SH-SY5Y (cell line): ENCODE measurements around the gene FEN1.

Source experiments
- GATA2 ChIP-seq: IDR thresholded peaks from 2 replicates; pipeline ENCODE4 v1.6.1; 2011; ENCODE audit warnings: mild to moderate bottlenecking, low read depth, low read length
- GATA3 ChIP-seq: IDR thresholded peaks from 2 replicates; pipeline ENCODE4 v1.6.1; 2011; ENCODE audit warnings: low read depth, mild to moderate bottlenecking, low read length, moderate library complexity

FEN1 gene

DNA sequence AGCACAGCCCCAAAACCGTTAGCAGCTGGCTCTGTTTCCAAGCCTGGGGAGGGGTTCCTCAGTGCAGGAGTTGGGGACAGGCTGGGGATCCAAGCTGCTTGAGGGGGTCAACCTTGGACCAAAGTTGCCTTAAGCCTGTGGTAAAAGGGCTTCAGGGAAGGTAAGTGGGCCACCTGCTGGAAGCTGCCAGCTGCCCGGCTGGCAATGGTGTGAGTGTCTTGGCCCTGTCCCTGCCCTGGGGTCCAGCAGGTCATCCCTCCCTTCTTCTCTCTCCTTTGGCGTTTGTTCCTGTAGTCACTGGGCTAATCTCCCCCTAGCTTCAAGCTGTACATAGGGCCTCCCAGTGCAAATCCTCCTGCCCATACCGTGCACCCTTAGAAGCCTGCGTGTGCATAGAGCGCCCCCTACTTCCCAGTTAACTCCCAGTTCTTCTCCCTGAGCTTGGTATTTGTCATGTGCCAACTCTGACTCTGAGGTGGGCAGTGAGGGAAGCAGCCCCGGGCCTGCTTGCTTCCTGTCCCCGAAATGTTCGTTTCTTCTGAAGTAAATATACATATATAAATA is 4.7 kb upstream of the FEN1 start:
- no peak for TF ChIP-seq GATA2
- no peak for TF ChIP-seq GATA3

GRCh38 chr11:61791737-61792309 is 888 bp upstream of the FEN1 start:
- TF ChIP-seq GATA2, result 0 out of 2 replicates have a peak, but pooled peaks have one; percentile 7
- no peak for TF ChIP-seq GATA3

GRCh38 chr11:61793083-61793828 is 545 bp downstream of the FEN1 start:
- no peak for TF ChIP-seq GATA2
- no peak for TF ChIP-seq GATA3

DNA sequence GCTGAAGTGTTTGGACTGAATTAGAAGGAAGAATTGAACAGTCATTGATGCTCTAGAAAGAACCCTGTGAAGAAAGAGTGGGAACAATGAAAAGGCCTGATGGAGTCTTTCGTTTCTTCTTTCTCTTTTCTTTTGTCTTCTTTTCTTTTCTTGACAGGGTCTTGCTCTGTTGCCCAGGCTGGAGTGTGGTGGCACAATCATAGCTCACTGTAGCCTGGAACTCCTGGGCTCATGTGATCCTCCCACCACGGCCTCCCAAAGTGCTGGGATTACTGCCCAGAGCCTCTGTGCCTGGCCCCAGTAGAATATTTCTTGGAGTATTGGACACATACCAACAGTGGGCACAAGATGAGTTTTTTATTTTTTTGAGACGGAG is 1.1 kb downstream of the FEN1 start:
- TF ChIP-seq GATA2 (no peak), GATA3 (no peak)

GRCh38 chr11:61794579-61794978 is 1.9 kb downstream of the FEN1 start:
- no peak for TF ChIP-seq GATA2
- no peak for TF ChIP-seq GATA3

DNA sequence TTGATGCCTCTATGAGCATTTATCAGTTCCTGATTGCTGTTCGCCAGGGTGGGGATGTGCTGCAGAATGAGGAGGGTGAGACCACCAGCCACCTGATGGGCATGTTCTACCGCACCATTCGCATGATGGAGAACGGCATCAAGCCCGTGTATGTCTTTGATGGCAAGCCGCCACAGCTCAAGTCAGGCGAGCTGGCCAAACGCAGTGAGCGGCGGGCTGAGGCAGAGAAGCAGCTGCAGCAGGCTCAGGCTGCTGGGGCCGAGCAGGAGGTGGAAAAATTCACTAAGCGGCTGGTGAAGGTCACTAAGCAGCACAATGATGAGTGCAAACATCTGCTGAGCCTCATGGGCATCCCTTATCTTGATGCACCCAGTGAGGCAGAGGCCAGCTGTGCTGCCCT is 2.7 kb downstream of the FEN1 start:
- no peak for TF ChIP-seq GATA2
- no peak for TF ChIP-seq GATA3

DNA sequence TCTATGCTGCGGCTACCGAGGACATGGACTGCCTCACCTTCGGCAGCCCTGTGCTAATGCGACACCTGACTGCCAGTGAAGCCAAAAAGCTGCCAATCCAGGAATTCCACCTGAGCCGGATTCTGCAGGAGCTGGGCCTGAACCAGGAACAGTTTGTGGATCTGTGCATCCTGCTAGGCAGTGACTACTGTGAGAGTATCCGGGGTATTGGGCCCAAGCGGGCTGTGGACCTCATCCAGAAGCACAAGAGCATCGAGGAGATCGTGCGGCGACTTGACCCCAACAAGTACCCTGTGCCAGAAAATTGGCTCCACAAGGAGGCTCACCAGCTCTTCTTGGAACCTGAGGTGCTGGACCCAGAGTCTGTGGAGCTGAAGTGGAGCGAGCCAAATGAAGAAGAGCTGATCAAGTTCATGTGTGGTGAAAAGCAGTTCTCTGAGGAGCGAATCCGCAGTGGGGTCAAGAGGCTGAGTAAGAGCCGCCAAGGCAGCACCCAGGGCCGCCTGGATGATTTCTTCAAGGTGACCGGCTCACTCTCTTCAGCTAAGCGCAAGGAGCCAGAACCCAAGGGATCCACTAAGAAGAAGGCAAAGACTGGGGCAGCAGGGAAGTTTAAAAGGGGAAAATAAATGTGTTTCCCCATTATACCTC is 3.3 kb downstream of the FEN1 start:
- no peak for TF ChIP-seq GATA2
- TF ChIP-seq GATA3, result no peak

GRCh38 chr11:61797263-61797944 is 4.7 kb downstream of the FEN1 start:
- TF ChIP-seq GATA3 (no peak), GATA2 (no peak)

DNA sequence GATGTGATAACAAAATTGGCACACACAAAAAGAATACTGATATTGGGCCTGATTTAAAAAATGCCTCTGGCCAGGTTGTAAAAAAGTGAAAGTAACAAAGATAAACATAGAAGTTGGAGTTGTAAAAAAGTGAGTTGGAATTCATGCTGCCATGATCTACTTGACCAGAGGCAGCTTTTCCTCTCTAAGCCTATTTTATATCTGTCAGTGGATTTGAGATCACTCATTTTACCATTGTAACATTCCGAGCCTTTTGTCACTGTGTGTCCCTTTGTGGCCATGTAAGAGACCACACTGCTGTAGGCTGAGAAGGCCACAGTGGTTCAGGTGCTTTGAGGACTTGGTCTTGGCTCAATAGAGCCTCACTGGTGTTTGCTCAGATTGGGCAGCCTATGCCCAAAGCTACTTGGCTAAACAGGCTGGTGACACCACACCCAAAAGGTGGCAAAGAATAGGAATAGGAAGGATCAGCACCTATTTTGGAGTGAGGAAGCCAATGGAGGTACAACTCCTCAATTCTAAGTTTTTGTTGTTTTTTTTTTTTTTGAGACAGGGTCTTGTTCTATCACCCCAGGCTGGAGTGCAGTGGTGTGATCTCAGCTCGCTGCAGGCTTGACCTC is 7.1 kb downstream of the FEN1 start:
- TF ChIP-seq GATA3 (no peak), GATA2 (no peak)

DNA sequence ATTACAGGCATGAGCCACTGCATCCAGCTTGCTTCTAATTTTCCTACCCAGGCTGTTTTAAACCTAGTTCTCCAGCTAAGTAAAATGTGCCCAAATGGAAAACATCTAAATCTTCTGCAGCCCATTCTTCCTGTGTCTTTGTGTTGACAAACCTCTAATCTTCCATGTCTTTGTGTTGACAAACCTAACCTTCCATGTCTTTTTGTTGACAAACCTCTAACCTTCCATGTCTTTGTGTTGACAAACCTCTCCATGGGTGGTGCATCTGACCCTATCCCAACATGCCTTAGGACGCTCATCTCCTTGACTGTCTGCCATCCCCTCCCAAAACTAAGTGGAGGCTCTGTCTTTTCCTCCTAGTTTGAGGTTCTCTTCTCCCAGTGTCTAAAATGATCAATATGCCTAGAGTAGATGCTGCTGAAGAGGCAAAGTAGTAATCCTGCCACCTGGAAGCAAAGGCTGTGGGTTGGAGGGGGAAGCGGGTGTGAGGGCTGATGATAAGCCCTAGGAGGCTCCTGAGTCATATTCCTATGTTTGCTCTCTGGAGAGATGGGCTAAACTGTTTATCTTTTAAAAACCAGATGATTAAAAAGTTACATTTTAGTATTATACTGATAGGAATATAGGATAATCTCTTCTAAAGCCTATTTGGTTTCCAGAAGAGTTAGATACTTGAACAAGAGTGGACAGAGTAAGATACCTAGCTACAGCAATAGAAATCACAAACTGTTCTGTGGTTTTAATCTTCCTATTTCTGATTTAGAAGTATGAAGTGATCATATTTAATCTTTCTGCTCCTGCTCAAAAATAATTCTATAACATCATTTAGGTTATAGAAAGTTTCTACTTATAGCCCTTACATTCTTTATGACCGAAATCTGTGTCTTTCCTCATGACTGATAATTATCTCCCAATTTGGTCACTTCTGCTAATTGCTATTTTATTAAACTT is 7.9 kb downstream of the FEN1 start:
- no peak for TF ChIP-seq GATA3
- TF ChIP-seq GATA2, result no peak

DNA sequence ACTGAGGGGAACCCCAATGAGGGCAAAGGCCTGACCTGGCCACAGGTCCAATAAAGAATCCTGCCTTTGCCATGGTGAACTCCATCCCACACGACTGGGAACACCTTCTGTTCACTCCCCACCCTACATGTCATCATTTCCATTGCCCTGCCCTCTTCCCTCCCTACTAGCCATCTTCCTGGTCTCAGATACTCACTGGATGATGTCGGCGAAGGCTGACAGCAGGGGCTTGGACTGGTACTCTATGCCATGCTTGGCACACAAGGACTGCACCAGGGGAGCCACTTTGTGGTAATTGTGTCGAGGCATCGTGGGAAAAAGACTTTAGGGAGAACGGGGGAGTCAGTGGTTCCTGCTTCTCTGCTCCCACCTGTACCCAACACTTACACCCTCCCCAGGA is 9.9 kb downstream of the FEN1 start:
- TF ChIP-seq GATA2 (no peak), GATA3 (no peak)

DNA sequence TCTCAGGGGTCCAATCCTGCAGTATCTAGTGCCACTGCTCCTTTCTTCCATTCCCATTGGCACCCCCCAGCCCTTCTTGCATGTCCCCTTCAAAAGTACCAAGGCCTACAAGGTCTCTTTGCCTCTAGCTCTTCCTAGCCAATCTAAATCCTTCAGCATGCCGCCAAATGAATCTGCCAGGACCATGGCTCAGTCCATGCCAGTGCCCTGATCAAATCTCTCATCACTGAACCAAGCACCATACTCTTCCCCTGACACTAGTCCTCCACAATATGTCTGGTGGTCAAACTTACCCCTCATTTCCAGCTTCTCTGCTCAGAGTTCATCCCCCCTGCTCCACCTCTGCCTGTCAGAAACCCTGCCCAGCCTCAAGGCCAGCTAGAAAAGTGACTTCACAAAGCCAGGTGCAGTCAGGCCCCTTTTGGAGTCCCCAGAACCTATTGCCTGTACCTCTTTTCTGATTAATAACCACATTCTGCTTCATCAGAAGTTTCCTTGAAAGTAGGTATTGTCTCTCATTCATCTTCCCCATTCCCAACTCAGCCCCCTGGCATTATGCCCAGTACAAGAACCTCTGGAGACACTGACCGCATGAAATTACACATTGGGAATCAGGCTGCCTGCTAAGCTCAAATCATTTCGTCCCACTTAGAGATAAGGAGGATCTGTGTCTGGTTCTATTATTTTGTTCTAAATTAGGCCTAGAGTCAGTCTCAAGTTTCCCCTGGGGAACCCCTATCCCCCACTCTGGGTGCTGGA is 11.4 kb downstream of the FEN1 start:
- no peak for TF ChIP-seq GATA2
- TF ChIP-seq GATA3, result no peak

DNA sequence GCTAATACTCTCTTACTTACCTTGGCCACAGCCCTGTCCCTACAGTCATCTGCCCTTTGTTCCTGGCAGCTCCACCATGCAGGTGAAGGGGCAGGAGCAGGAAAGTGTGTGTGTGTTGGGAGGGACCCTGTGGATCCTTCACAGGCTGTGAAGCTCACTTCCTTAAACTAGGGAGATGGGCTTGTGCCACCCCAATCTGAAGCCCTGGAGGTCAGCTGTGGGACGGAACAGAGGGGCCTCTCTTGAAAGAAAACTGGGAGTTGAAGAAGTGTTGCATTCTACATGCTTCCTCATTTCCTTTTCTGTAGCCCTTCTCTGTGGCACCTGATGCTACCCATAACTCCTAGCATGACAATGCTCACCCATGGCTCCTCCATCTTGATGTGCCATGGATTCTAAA is 12.4 kb downstream of the FEN1 start:
- TF ChIP-seq GATA3 (no peak), GATA2 (no peak)
